H1 (cell line): Measurements from ENCODE around the gene SLC38A8. TPM values are rescaled to one million over a fixed set of nuclear protein-coding genes. Genes with fewer than 3 reads are reported as not detected.

ENCODE experiments used
- CTCF ChIA-PET: fragments of 300-600 bp; sonication (Branson Sonifier 250); formaldehyde crosslinking; loops from one replicate; lab custom pipeline; 2021; ENCODE audit not compliant: partially characterized antibody; lab: Charles Lee
- POLR2A ChIA-PET: fragments of 300-600 bp; sonication (Branson Sonifier 250); formaldehyde crosslinking; loops from one replicate; lab custom pipeline; 2021; ENCODE audit warnings: inconsistent platforms; ENCODE audit not compliant: partially characterized antibody; lab: Charles Lee
- DNase-seq, 2 experiments: peaks; one replicate each; pipeline versions ENCODE4 v3.0.0 to v3.0.0-alpha.2; 2010 to 2022; ENCODE audit warnings: low spot score in 2 of 2, low read depth in 1 of 2, mixed read lengths in 1 of 2
- FAIRE-seq: peaks from 2 replicates; lab custom pipeline; 2011; peaks lifted over from hg19 to GRCh38; lab: Jason Lieb, UNC
- H2AFZ ChIP-seq: 2 replicates; pipeline ENCODE4 v1.8.1; 2012; ENCODE audit warnings: low read length, inconsistent platforms
- H2AK5ac ChIP-seq: 2 replicates; pipeline ENCODE4 v1.6.1; 2013; ENCODE audit warnings: low read depth, low read length
- H2BK120ac ChIP-seq: replicated peaks from 2 replicates; pipeline ENCODE3; 2013; ENCODE audit warnings: low read depth, low read length, inconsistent platforms
- H2BK12ac ChIP-seq: 2 replicates; pipeline ENCODE4 v1.6.1; 2013; ENCODE audit warnings: low read depth, low read length
- H2BK15ac ChIP-seq: 2 replicates; pipeline ENCODE4 v1.6.1; 2013; ENCODE audit warnings: low read length
- H2BK20ac ChIP-seq: 2 replicates; pipeline ENCODE4 v1.6.1; 2013; ENCODE audit warnings: low read length
- H2BK5ac ChIP-seq: 2 replicates; pipeline ENCODE4 v1.6.1; 2013; ENCODE audit warnings: low read depth, low read length
- H3K14ac ChIP-seq: 2 replicates; pipeline ENCODE4 v1.6.1; 2013; ENCODE audit warnings: inconsistent platforms; ENCODE audit not compliant: insufficient read length
- H3K18ac ChIP-seq: 2 replicates; pipeline ENCODE4 v1.6.1; 2013; ENCODE audit warnings: low read length; ENCODE audit errors: extremely low read depth
- H3K23ac ChIP-seq: 2 replicates; pipeline ENCODE4 v1.6.1; 2013; ENCODE audit warnings: inconsistent platforms; ENCODE audit not compliant: insufficient read length
- H3K23me2 ChIP-seq: 2 replicates; pipeline ENCODE4 v1.6.1; 2013; ENCODE audit warnings: low read depth, low read length
- H3K27ac ChIP-seq: 2 replicates; pipeline ENCODE4 v1.6.1; 2011; ENCODE audit warnings: low read depth, low read length, inconsistent platforms
- H3K27me3 ChIP-seq, 4 experiments: replicated peaks in 1 of 4; 1 replicate in 1 of 4; 2 replicates in 3 of 4; pipeline versions ENCODE4 v1.6.1 to v1.8.1; 2011 to 2013; ENCODE audit warnings: low read length in 3 of 4, mild to moderate bottlenecking in 3 of 4, inconsistent platforms in 2 of 4, mixed read lengths in 2 of 4, moderate library complexity in 1 of 4; ENCODE audit not compliant: control insufficient read depth in 3 of 4, insufficient read depth in 3 of 4; ENCODE audit errors: extremely low read depth in 1 of 4
- H3K36me3 ChIP-seq, 4 experiments: 2 replicates each; pipeline versions ENCODE4 v1.6.1 to v1.8.1; 2011 to 2013; ENCODE audit warnings: mild to moderate bottlenecking in 4 of 4, low read length in 3 of 4, moderate library complexity in 2 of 4, control low read depth in 1 of 4, inconsistent platforms in 1 of 4; ENCODE audit not compliant: insufficient read depth in 4 of 4, control insufficient read depth in 2 of 4
- H3K4ac ChIP-seq: replicated peaks from 2 replicates; pipeline ENCODE3; 2013; ENCODE audit warnings: low read length, low read depth, mixed read lengths, inconsistent platforms; ENCODE audit not compliant: insufficient read length
- H3K4me1 ChIP-seq, 4 experiments: replicated peaks in 1 of 4; 1 replicate in 1 of 4; 2 replicates in 3 of 4; pipeline versions ENCODE4 v1.6.1 to v1.8.1; 2011 to 2013; ENCODE audit warnings: low read length in 3 of 4, inconsistent platforms in 2 of 4, mixed read lengths in 1 of 4; ENCODE audit not compliant: insufficient read depth in 4 of 4, control insufficient read depth in 3 of 4
- H3K4me2 ChIP-seq, 2 experiments: 2 replicates each; pipeline versions ENCODE4 v1.6.1 to v1.8.1; 2011 to 2013; ENCODE audit warnings: low read depth in 2 of 2, low read length in 2 of 2, control low read depth in 1 of 2, inconsistent platforms in 1 of 2, mild to moderate bottlenecking in 1 of 2; ENCODE audit not compliant: insufficient read depth in 1 of 2
- H3K4me3 ChIP-seq, 4 experiments: fragments of 200-600, 300-600 bp in 1 of 4; sonication (generic), shearing (Covaris generic), sonication (Bioruptor Twin) in 1 of 4; 2 replicates each; pipeline versions ENCODE4 v1.5.1 to v1.8.1; 2011 to 2016; ENCODE audit warnings: low read length in 4 of 4, low read depth in 3 of 4, control low read depth in 2 of 4, inconsistent platforms in 2 of 4, mild to moderate bottlenecking in 2 of 4, mixed read lengths in 1 of 4, moderate library complexity in 1 of 4; ENCODE audit not compliant: insufficient read depth in 2 of 4; ENCODE audit errors: extremely low read depth in 1 of 4
- H3K56ac ChIP-seq: replicated peaks from 2 replicates; pipeline ENCODE3; 2013; ENCODE audit warnings: low read depth, mild to moderate bottlenecking, mixed read lengths, low read length, inconsistent platforms; ENCODE audit not compliant: insufficient read length
- H3K79me1 ChIP-seq: 2 replicates; pipeline ENCODE4 v1.6.1; 2013; ENCODE audit warnings: low read depth, low read length, control low read depth
- H3K79me2 ChIP-seq, 2 experiments: 2 replicates each; pipeline versions ENCODE4 v1.6.1 to v1.8.1; 2012 to 2013; ENCODE audit warnings: low read length in 2 of 2, mild to moderate bottlenecking in 2 of 2, inconsistent platforms in 1 of 2; ENCODE audit not compliant: insufficient read depth in 2 of 2, control insufficient read depth in 1 of 2
- H3K9ac ChIP-seq, 4 experiments: replicated peaks in 1 of 4; 1 replicate in 1 of 4; 2 replicates in 3 of 4; pipeline versions ENCODE4 v1.6.1 to v1.8.1; 2011 to 2013; ENCODE audit warnings: low read depth in 3 of 4, low read length in 3 of 4, control low read depth in 2 of 4, mild to moderate bottlenecking in 2 of 4, moderate library complexity in 2 of 4, inconsistent platforms in 1 of 4; ENCODE audit errors: extremely low read depth in 1 of 4
- H3K9me3 ChIP-seq, 2 experiments: 2 replicates each; pipeline versions ENCODE4 v1.6.1 to v1.8.1; 2012 to 2013; ENCODE audit warnings: mild to moderate bottlenecking in 2 of 2, moderate library complexity in 2 of 2, control low read depth in 1 of 2, inconsistent platforms in 1 of 2, low read depth in 1 of 2, low read length in 1 of 2, mixed read lengths in 1 of 2; ENCODE audit not compliant: insufficient read depth in 2 of 2
- H4K20me1 ChIP-seq, 2 experiments: replicated peaks in 1 of 2; 2 replicates each; pipeline versions ENCODE3 to v1.8.1; 2011 to 2013; ENCODE audit warnings: inconsistent platforms in 2 of 2, low read length in 2 of 2, mild to moderate bottlenecking in 1 of 2; ENCODE audit not compliant: insufficient read depth in 2 of 2, control insufficient read depth in 1 of 2
- H4K5ac ChIP-seq: 2 replicates; pipeline ENCODE4 v1.6.1; 2013; ENCODE audit warnings: low read length, low read depth, mixed read lengths, inconsistent platforms; ENCODE audit not compliant: insufficient read length
- H4K8ac ChIP-seq: 2 replicates; pipeline ENCODE4 v1.8.0; 2013; ENCODE audit warnings: mild to moderate bottlenecking, moderate library complexity, low read length, inconsistent platforms; ENCODE audit not compliant: insufficient read depth; ENCODE audit errors: extremely low read depth
- H4K91ac ChIP-seq: replicated peaks from 2 replicates; pipeline ENCODE3; 2013; ENCODE audit warnings: low read length, mixed read lengths, inconsistent platforms; ENCODE audit not compliant: insufficient read length
- BCL11A ChIP-seq, 2 experiments: IDR thresholded peaks; one replicate each; pipeline ENCODE4 v1.6.1; 2011; ENCODE audit warnings: low read depth in 2 of 2, low read length in 2 of 2, mild to moderate bottlenecking in 2 of 2
- CBX8 ChIP-seq: fragments of 300-800, 300-1000 bp; sonication (generic); IDR thresholded peaks from 2 replicates; pipeline ENCODE4 v1.7.1; 2016; ENCODE audit warnings: low read depth, low read length, borderline replicate concordance
- EP300 ChIP-seq, 2 experiments: IDR thresholded peaks; 1 replicate in 1 of 2; 2 replicates in 1 of 2; pipeline ENCODE4 v1.6.1; 2011 to 2012; ENCODE audit warnings: low read depth in 2 of 2, low read length in 2 of 2, mild to moderate bottlenecking in 2 of 2, borderline replicate concordance in 1 of 2, inconsistent platforms in 1 of 2, moderate library complexity in 1 of 2
- GABPA ChIP-seq: IDR thresholded peaks from 2 replicates; pipeline ENCODE4 v1.6.1; 2011; ENCODE audit warnings: mild to moderate bottlenecking, low read length, moderate library complexity, borderline replicate concordance; ENCODE audit not compliant: insufficient read depth
- MAFK ChIP-seq: IDR thresholded peaks from 2 replicates; pipeline ENCODE4 v1.6.1; 2012; ENCODE audit warnings: low read depth, mild to moderate bottlenecking, improper control_type of control experiment, low read length
- NANOG ChIP-seq: IDR thresholded peaks from 2 replicates; pipeline ENCODE4 v1.6.1; 2011; ENCODE audit warnings: low read length, low read depth, mild to moderate bottlenecking, inconsistent platforms; ENCODE audit not compliant: insufficient read depth, poor library complexity, severe bottlenecking
- NRF1 ChIP-seq: IDR thresholded peaks from 2 replicates; pipeline ENCODE4 v1.6.1; 2011; ENCODE audit warnings: mild to moderate bottlenecking, low read depth, low read length, improper control_type of control experiment
- POLR2A ChIP-seq, 2 experiments: IDR thresholded peaks; 1 replicate in 1 of 2; 2 replicates in 1 of 2; pipeline ENCODE4 v1.6.1; 2011; ENCODE audit warnings: low read depth in 2 of 2, low read length in 2 of 2, mild to moderate bottlenecking in 2 of 2; ENCODE audit errors: control extremely low read depth in 1 of 2
- RAD21 ChIP-seq, 2 experiments: IDR thresholded peaks in 1 of 2; conservative IDR thresholded peaks in 1 of 2; 2 replicates each; pipeline ENCODE4 v1.6.1; 2011; ENCODE audit warnings: low read depth in 2 of 2, low read length in 2 of 2, improper control_type of control experiment in 1 of 2, inconsistent platforms in 1 of 2, mild to moderate bottlenecking in 1 of 2, moderate library complexity in 1 of 2
- RXRA ChIP-seq: IDR thresholded peaks from 2 replicates; pipeline ENCODE4 v1.6.1; 2011; ENCODE audit warnings: low read depth, mild to moderate bottlenecking, low read length, moderate library complexity; ENCODE audit not compliant: insufficient read depth
- SIN3A ChIP-seq, 2 experiments: IDR thresholded peaks in 1 of 2; conservative IDR thresholded peaks in 1 of 2; 2 replicates each; pipeline ENCODE4 v1.6.1; 2011 to 2012; ENCODE audit warnings: low read length in 2 of 2, improper control_type of control experiment in 1 of 2, low read depth in 1 of 2, mild to moderate bottlenecking in 1 of 2
- SRF ChIP-seq: IDR thresholded peaks from 2 replicates; pipeline ENCODE4 v1.6.1; 2011; ENCODE audit warnings: mild to moderate bottlenecking, low read depth, low read length, moderate library complexity
- WGBS, 2 experiments: shearing (Covaris generic) in 1 of 2; methylation state at CpG; one replicate each; pipeline versions ENCODE4 v1.1.6 to v1.1.7; 2013 to 2015; ENCODE audit warnings: low lambda C conversion rate in 2 of 2, mixed read lengths in 2 of 2, inconsistent platforms in 1 of 2, low coverage in 1 of 2, missing lambda C conversion rate in 1 of 2; ENCODE audit not compliant: insufficient replicate concordance in 2 of 2, insufficient coverage in 1 of 2, insufficient read length in 1 of 2; ENCODE audit errors: extremely low coverage in 1 of 2, missing lambda C conversion rate in 1 of 2; 5-methylcytosine and 5-hydroxymethylcytosine counted together
- polyA plus RNA-seq, 7 experiments: library from polyadenylated mRNA; depleted of rRNA in 3 of 7; stranded (reverse) in 5 of 7; unstranded in 2 of 7; fragments of >200 nt in 5 of 7; fragments of 200-250 nt in 2 of 7; gene quantifications; 1 replicate in 5 of 7; 2 replicates in 1 of 7; 4 replicates in 1 of 7; pipeline versions ENCODE4 v1.2.1 to v1.2.3, GENCODE V29; 2011 to 2013; ENCODE audit warnings: missing spikeins in 2 of 7, mixed read lengths in 2 of 7
- total RNA-seq: library from RNA; stranded (reverse); fragmentation: NEBNext Ultra II Directional; extraction: Animal tissue kit (Norgen Biotek cat#: 25700); gene quantifications from 2 replicates; pipeline ENCODE4 v1.2.1, GENCODE V29; 2021

The SLC38A8 gene
- total and polyA plus RNA-seq, 2 of the 8 experiments (the other 6 are each of a cell fraction or from before 2014, with no cell fraction given) = 0.08 TPM; not detected in 1

DNA sequence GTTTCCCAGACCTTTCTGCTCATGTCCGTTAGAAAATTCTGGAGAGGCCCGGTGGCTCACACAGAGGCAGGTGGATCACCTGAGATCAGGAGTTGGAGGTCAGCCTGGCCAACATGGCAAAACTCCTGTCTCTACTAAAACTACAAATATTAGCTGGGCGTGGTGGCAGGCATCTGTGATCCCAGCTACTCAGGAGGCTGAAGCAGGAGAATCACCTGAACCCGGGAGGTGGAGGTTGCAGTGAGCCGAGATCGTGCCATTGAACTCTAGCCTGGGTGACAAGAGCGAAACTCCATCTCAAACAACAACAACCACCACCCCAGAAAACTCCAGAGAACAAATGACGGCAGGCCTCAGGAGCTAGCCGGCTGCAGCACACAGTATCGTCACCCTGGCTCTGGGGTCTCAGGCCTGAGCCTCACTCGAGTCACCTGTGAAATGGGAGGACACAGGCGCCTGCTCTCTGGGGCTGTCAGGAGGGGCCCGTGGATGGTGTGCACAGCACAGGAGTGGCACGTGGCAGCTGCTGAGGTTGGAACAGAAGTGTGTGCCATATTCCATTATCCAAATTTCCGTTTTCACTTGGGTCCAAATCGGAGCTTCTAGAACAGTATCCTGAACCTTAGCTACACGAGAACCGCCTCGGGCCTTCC is 3.3 kb upstream of the SLC38A8 start:
- FAIRE-seq (no peak), DNase-seq (no peak)
- Histone ChIP-seq H4K20me1 (peaks cover 0 to 2% of the 10 kb centered on the region in 2 experiments), H3K23ac (no peak overlapping the region), H3K18ac (no peak overlapping the region; the same call in 1 of the 2 replicates), H2AK5ac (no peak overlapping the region), H3K14ac (no peak overlapping the region), H2BK120ac (no peak overlapping the region), H3K4me3 (no peak overlapping the region), H4K8ac (0 out of 2 replicates have a peak overlapping the region, but pooled peaks have one; percentile 8), H3K27me3 (no peaks in the 10 kb centered on the region; a peak in 1 of 7 replicates), H3K79me2 (no peaks in the 10 kb centered on the region), H2BK12ac (no peak overlapping the region), H3K9me3 (no peaks in the 10 kb centered on the region), H3K56ac (no peak overlapping the region), H3K4ac (no peak overlapping the region), H3K23me2 (no peaks in the 10 kb centered on the region), H2BK20ac (no peak overlapping the region), H2AFZ (no peak overlapping the region), H4K91ac (no peak overlapping the region), H2BK5ac (no peak overlapping the region), H3K4me2 (no peak overlapping the region), H3K4me1 (peaks cover 0 to 12% (median 9%) of the 10 kb centered on the region in 4 experiments; a peak in 6 of 7 replicates), H3K9ac (no peak overlapping the region), H3K36me3 (no peaks in the 10 kb centered on the region; a peak in 1 of 8 replicates), H2BK15ac (no peak overlapping the region), H3K79me1 (no peaks in the 10 kb centered on the region), H4K5ac (no peak overlapping the region), H3K27ac (no peak overlapping the region)
- ChIA-PET POLR2A (no interaction called here), CTCF (interaction anchor here (0.7 to 12.8 kb wide), 17 partner anchors 8 to 215 kb away, joined by 3 to 267 read pairs (median 6); partner anchors contain the start of gene OSGIN1)
- WGBS, 2 experiments = 94% methylated on average over 19 of the region's 19 CpGs; no CpG with 5 or more reads in 1 of the 2 experiments
- no peak for TF ChIP-seq CBX8
- TF ChIP-seq NANOG = no peak
- no peak for TF ChIP-seq POLR2A (IDR thresholded peaks at IDR 0.05; ENCODE audit: control extremely low read depth in 1 of 2, low read depth in 2 of 2, low read length in 2 of 2)
- TF ChIP-seq GABPA = no peak
- no peak for TF ChIP-seq RXRA
- TF ChIP-seq SIN3A (conservative IDR thresholded peaks at IDR 0.05 in 1 of 2, IDR thresholded peaks at IDR 0.05 in 1 of 2; ENCODE audit: low read depth in 1 of 2, low read length in 2 of 2) = no peak
- no peak for TF ChIP-seq SRF
- TF ChIP-seq NRF1 = no peak
- no peak for TF ChIP-seq MAFK
- TF ChIP-seq RAD21 (IDR thresholded peaks at IDR 0.05 in 1 of 2, conservative IDR thresholded peaks at IDR 0.05 in 1 of 2; ENCODE audit: low read depth in 2 of 2, low read length in 2 of 2) = no peak
- TF ChIP-seq EP300 (IDR thresholded peaks at IDR 0.05; ENCODE audit: borderline replicate concordance in 1 of 2, low read depth in 2 of 2, low read length in 2 of 2) = no peak
- TF ChIP-seq BCL11A (IDR thresholded peaks at IDR 0.05; ENCODE audit: low read depth in 2 of 2, low read length in 2 of 2) = no peak
